Activated naive CD4-positive, alpha-beta T cell treated with Interleukin-2 at 50 U/mL for 16 hours (primary cell): ENCODE data around the gene WDR45B.
"Not testable (repeated sequence)": the region's sequence is repeated elsewhere in the genome, so short reads cannot be mapped to it uniquely, and the experiment has no call there.

Source experiments
- DNase-seq: peaks from one replicate; pipeline ENCODE4 v3.0.0-alpha.2; 2020

WDR45B gene

GRCh38 chr17:82655523-82655922 lies 7.3 kb upstream of the WDR45B start:
- DNase-seq = no peak

GRCh38 chr17:82655038-82655479 lies 6.8 kb upstream of the WDR45B start:
- no peak for DNase-seq

GRCh38 chr17:82654611-82655010 lies 6.4 kb upstream of the WDR45B start:
- not testable (repeated sequence) for DNase-seq

- no peak for DNase-seq
Observed at GRCh38 chr17:82653651-82654528, 5.6 kb upstream of the WDR45B start.

- no peak for DNase-seq
Observed at GRCh38 chr17:82650723-82651122, 2.5 kb upstream of the WDR45B start.

- DNase-seq = no peak
Observed at GRCh38 chr17:82649501-82650261, 1.4 kb upstream of the WDR45B start.

- DNase-seq = peak; percentile 48
Observed at GRCh38 chr17:82648742-82649331, 593 bp upstream of the WDR45B start.

GRCh38 chr17:82647593-82648164 lies 565 bp downstream of the WDR45B start:
- DNase-seq = peak; percentile 61

GRCh38 chr17:82645516-82645915 lies 2.7 kb downstream of the WDR45B start:
- no peak for DNase-seq

- DNase-seq = no peak
Observed at GRCh38 chr17:82644148-82644547, 4.1 kb downstream of the WDR45B start.

GRCh38 chr17:82642022-82642421 lies 6.2 kb downstream of the WDR45B start:
- no peak for DNase-seq

- DNase-seq = no peak
Observed at GRCh38 chr17:82640036-82640435, 8.2 kb downstream of the WDR45B start.

- DNase-seq = no peak
Observed at GRCh38 chr17:82639628-82640027, 8.6 kb downstream of the WDR45B start.

GRCh38 chr17:82638183-82638773 lies 10.0 kb downstream of the WDR45B start:
- no peak for DNase-seq

- no peak for DNase-seq
Observed at GRCh38 chr17:82636626-82637598, 11.3 kb downstream of the WDR45B start.

GRCh38 chr17:82633343-82633742 lies 14.9 kb downstream of the WDR45B start:
- DNase-seq = no peak

- no peak for DNase-seq
Observed at GRCh38 chr17:82632451-82632850, 15.8 kb downstream of the WDR45B start.

- DNase-seq = no peak
Observed at GRCh38 chr17:82631544-82631943, 16.7 kb downstream of the WDR45B start.

- DNase-seq = no peak
Observed at GRCh38 chr17:82630212-82630611, 18.0 kb downstream of the WDR45B start.

GRCh38 chr17:82629748-82630147 lies 18.5 kb downstream of the WDR45B start:
- no peak for DNase-seq

- no peak for DNase-seq
Observed at GRCh38 chr17:82627405-82627804, 20.8 kb downstream of the WDR45B start.

- DNase-seq = no peak
Observed at GRCh38 chr17:82623707-82624106, 24.5 kb downstream of the WDR45B start.
